ENCODE results near the gene PSME3.
"Not testable (repeated sequence)": the region's sequence is repeated elsewhere in the genome, so short reads cannot be mapped to it uniquely, and the experiment has no call there.

Gene PSME3

GRCh38 chr17:42850954-42851353, 17.8 kb downstream of the PSME3 start, which contains the start of gene AOC3:
Gene AOC3 (plus strand): TSS chr17:42851199. CDS start chr17:42851344, 145 bp downstream.
- no peak for DNase-seq (ENCODE audit: low read depth)

- DNase-seq (ENCODE audit: low read depth) = not testable (repeated sequence)
These were observed 18.4 kb downstream of the PSME3 start for GRCh38 chr17:42851371-42852240.

GRCh38 chr17:42852351-42852750, 19.2 kb downstream of the PSME3 start:
- DNase-seq (ENCODE audit: low read depth) = no peak

- no peak for DNase-seq (ENCODE audit: low read depth)
These were observed 19.8 kb downstream of the PSME3 start for GRCh38 chr17:42853004-42853403.

GRCh38 chr17:42853597-42853967, 20.4 kb downstream of the PSME3 start:
- DNase-seq (ENCODE audit: low read depth) = no peak

GRCh38 chr17:42853968-42854790, 21.0 kb downstream of the PSME3 start:
- DNase-seq (ENCODE audit: low read depth) = no peak

GRCh38 chr17:42855048-42855596, 21.9 kb downstream of the PSME3 start:
- no peak for DNase-seq (ENCODE audit: low read depth)

- not testable (repeated sequence) for DNase-seq (ENCODE audit: low read depth)
These were observed 22.9 kb downstream of the PSME3 start for GRCh38 chr17:42856093-42856492.

- DNase-seq (ENCODE audit: low read depth) = not testable (repeated sequence)
These were observed 23.3 kb downstream of the PSME3 start for GRCh38 chr17:42856516-42856915.

- DNase-seq (ENCODE audit: low read depth) = no peak
These were observed 24.2 kb downstream of the PSME3 start for GRCh38 chr17:42857389-42857788.

GRCh38 chr17:42865638-42866094, 32.5 kb downstream of the PSME3 start:
- no peak for DNase-seq (ENCODE audit: low read depth)

GRCh38 chr17:42866216-42866615, 33.0 kb downstream of the PSME3 start:
- no peak for DNase-seq (ENCODE audit: low read depth)

- DNase-seq (ENCODE audit: low read depth) = no peak
These were observed 33.7 kb downstream of the PSME3 start for GRCh38 chr17:42866631-42867575.

GRCh38 chr17:42867694-42868261, 34.6 kb downstream of the PSME3 start:
- not testable (repeated sequence) for DNase-seq (ENCODE audit: low read depth)

GRCh38 chr17:42868338-42868737, 35.1 kb downstream of the PSME3 start:
- no peak for DNase-seq (ENCODE audit: low read depth)

GRCh38 chr17:42871647-42872046, 38.5 kb downstream of the PSME3 start:
- no peak for DNase-seq (ENCODE audit: low read depth)

- DNase-seq (ENCODE audit: low read depth) = no peak
These were observed 39.2 kb downstream of the PSME3 start for GRCh38 chr17:42872251-42872965.

GRCh38 chr17:42873315-42873714, 40.1 kb downstream of the PSME3 start:
- DNase-seq (ENCODE audit: low read depth) = no peak

GRCh38 chr17:42873932-42874695, 40.9 kb downstream of the PSME3 start:
- DNase-seq (ENCODE audit: low read depth) = not testable (repeated sequence)

Data from T follicular helper cell (primary cell).